Stomach smooth muscle (tissue), 2 donors: ENCODE results near the gene RPS6KA6.

Experiments used
- H3K27ac ChIP-seq: one replicate; pipeline ENCODE4 v1.7.0; 2013; ENCODE audit warnings: mild to moderate bottlenecking, low read length, inconsistent platforms
- H3K27me3 ChIP-seq, 2 donors: one replicate each; pipeline ENCODE4 v1.7.0; 2013; ENCODE audit warnings: low read length in 2 of 2; ENCODE audit not compliant: insufficient read depth in 2 of 2, control insufficient read depth in 1 of 2
- H3K36me3 ChIP-seq, 2 donors: one replicate each; pipeline ENCODE4 v1.7.0; 2013; ENCODE audit warnings: low read length in 2 of 2; ENCODE audit not compliant: control insufficient read depth in 2 of 2, insufficient read depth in 2 of 2
- H3K4me1 ChIP-seq: one replicate; pipeline ENCODE4 v1.7.0; 2013; ENCODE audit warnings: low read length; ENCODE audit not compliant: control insufficient read depth, insufficient read depth
- H3K4me3 ChIP-seq, 2 donors: one replicate each; pipeline ENCODE4 v1.7.0; 2013; ENCODE audit warnings: low read length in 2 of 2
- H3K9ac ChIP-seq, 2 donors: one replicate each; pipeline ENCODE4 v1.7.0; 2013; ENCODE audit warnings: low read length in 2 of 2, mild to moderate bottlenecking in 1 of 2
- H3K9me3 ChIP-seq, 2 donors: one replicate each; pipeline ENCODE4 v1.7.0; 2013; ENCODE audit warnings: low read length in 2 of 2; ENCODE audit not compliant: control insufficient read depth in 2 of 2
- donor health status: healthy.
- donor health status: Pancreatic carcinoma.

RPS6KA6 gene

DNA sequence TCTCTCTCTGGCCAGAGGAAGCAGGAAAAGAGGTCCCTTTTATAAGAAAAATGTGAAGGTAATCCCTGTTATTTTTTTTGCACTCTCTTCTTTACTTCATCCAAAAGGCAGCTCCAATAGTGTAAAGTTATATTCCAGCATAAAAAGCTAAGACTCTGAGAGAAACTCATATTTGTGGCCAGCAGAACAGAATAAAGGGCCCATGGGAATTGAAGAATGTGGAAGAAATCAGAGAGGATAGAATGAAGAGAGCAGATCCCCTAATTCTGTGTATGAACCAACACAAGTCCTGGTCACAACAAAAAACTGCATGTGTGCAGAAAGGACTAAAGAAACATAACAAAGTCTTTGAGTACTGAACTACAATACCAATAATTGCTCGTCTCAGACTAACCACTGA lies 22.3 kb downstream of the RPS6KA6 start:
- Histone ChIP-seq H3K27ac (no peak overlapping the region), H3K4me3 (no peak overlapping the region), H3K4me1 (no peaks in the 10 kb centered on the region), H3K9me3 (no peaks in the 10 kb centered on the region), H3K9ac (no peak overlapping the region), H3K36me3 (no peaks in the 10 kb centered on the region), H3K27me3 (no peaks in the 10 kb centered on the region)

DNA sequence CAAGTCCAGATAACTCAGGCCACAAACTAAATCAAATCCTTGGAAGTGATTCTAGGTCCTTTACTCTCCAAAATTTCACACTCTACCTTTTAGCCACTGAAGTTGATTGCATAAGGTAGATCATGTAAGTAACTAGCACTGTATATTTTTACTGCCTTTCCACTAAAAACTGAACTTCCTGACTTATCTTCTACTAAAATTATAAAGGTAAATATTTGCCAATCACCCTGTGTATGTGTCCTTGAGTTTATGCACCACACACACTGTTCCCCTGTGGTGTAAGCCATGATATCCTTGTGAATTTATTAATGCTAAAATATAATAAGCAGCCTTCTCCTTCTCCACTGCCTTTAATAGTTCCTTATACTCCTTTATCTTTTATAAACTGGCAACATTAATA lies 25.6 kb downstream of the RPS6KA6 start:
- Histone ChIP-seq H3K27ac (no peak overlapping the region), H3K27me3 (no peaks in the 10 kb centered on the region), H3K9ac (no peak overlapping the region), H3K9me3 (no peaks in the 10 kb centered on the region), H3K4me3 (no peak overlapping the region), H3K36me3 (no peaks in the 10 kb centered on the region), H3K4me1 (no peaks in the 10 kb centered on the region)

DNA sequence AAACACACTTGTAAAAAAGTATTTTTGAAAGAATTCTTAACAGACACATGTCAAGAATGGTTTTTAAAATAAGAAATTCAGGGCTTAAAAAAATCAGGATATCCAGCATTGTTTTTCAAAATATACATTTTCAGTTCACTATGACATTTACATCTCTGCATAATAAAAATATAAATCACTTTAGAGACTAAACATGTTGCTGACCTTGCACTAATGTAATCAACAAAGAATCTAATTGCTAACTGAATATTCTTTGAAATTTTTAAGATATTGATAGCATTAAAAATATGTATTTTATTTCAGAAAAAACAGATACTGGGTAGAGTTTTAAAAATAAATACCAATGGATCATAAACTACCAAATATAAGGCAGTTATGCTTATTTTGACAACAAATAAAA lies 26.4 kb downstream of the RPS6KA6 start:
- no peak overlapping the region for H3K4me3 ChIP-seq
- H3K27ac ChIP-seq = no peak overlapping the region
- no peaks in the 10 kb centered on the region for H3K4me1 ChIP-seq
- H3K27me3 ChIP-seq = no peaks in the 10 kb centered on the region
- H3K9ac ChIP-seq = no peak overlapping the region
- no peaks in the 10 kb centered on the region for H3K9me3 ChIP-seq
- no peaks in the 10 kb centered on the region for H3K36me3 ChIP-seq

DNA sequence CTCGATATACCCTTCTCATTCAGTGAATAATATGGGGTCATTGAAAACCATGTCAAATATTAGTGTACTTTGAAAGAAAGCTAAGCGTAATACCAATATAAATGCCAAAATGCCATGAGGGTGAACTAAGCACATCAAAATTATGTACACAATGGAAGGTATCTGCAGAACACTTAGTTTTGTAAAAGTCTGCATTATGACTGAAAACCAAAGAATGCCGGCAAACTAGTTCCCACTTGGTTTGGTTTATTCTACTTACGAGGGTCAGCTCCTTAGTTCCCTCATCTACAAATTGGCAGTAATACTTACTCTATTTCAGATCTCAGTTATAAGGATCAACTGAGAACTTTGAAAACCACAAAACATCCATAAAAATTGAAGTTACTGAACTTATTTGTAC lies 27.3 kb downstream of the RPS6KA6 start:
- Histone ChIP-seq H3K4me3 (no peak overlapping the region), H3K27me3 (no peaks in the 10 kb centered on the region), H3K9me3 (no peaks in the 10 kb centered on the region), H3K36me3 (no peaks in the 10 kb centered on the region), H3K4me1 (no peaks in the 10 kb centered on the region), H3K9ac (no peak overlapping the region), H3K27ac (no peak overlapping the region)

DNA sequence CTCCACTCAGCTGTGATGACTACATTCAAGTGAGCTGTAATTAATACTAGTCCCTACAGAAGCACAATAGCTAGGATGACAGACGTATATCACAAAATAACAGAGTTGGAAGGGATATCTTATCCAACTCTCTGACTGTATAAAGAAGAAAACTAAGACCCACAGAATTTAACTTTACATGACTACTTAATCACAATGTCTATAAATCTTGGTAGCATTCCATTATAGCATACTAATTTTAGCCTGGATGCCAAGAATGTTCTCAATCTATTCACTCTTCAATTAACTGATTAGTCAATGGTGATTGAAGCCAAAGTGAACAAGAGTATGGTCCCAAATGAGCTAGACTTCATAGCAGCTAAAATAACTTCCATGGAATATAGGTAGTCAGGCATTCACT lies 31.2 kb downstream of the RPS6KA6 start:
- Histone ChIP-seq H3K4me3 (no peak overlapping the region), H3K9me3 (no peaks in the 10 kb centered on the region), H3K36me3 (no peaks in the 10 kb centered on the region)

DNA sequence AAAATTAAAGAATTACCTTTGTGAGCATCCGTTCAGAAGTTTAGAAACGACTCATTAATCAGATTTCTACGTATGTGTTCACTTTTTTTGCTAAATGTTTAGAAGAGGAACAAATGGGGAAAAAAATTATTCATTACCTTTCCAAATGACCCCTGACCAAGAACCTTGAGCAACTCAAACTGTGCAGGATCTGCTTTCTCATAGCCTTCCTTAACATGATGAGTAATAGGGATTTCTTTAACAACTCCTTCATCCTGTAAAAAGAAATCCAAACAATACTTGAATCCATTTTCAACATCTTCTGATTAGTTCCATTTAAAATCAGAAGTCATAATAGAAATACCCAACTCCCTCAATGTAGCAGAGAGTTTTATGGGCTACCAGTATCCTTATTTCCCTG lies 32.1 kb downstream of the RPS6KA6 start:
- Histone ChIP-seq H3K9me3 (no peaks in the 10 kb centered on the region), H3K4me3 (no peak overlapping the region), H3K27me3 (no peaks in the 10 kb centered on the region), H3K4me1 (no peaks in the 10 kb centered on the region), H3K9ac (no peak overlapping the region), H3K36me3 (no peaks in the 10 kb centered on the region), H3K27ac (no peak overlapping the region)

More for the DNA sequence above, 31.2 kb downstream of the RPS6KA6 start:
- no peak overlapping the region for H3K27ac ChIP-seq
- no peaks in the 10 kb centered on the region for H3K4me1 ChIP-seq
- H3K27me3 ChIP-seq = no peaks in the 10 kb centered on the region
- no peak overlapping the region for H3K9ac ChIP-seq

DNA sequence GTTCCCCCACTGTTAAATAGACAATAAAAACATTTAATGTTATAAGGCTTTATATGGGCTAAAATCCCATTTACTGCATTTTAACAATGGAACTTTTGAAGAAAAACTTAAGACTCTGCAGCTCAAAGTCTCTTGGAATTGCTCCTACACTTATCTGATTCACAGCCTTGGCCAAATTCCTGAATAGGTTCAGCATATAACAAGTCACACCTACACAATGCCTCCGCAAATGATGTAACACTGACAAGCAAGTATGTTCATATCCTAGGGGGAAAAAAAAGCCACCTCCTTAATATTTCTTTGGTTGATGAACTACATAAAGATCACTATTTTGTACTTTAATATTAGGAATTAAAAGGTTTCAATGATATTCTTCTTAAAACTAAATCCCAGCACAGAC lies 34.5 kb downstream of the RPS6KA6 start:
- Histone ChIP-seq H3K9me3 (no peaks in the 10 kb centered on the region), H3K27ac (no peak overlapping the region), H3K36me3 (no peaks in the 10 kb centered on the region), H3K27me3 (no peaks in the 10 kb centered on the region), H3K9ac (no peak overlapping the region), H3K4me3 (no peak overlapping the region), H3K4me1 (no peaks in the 10 kb centered on the region)

DNA sequence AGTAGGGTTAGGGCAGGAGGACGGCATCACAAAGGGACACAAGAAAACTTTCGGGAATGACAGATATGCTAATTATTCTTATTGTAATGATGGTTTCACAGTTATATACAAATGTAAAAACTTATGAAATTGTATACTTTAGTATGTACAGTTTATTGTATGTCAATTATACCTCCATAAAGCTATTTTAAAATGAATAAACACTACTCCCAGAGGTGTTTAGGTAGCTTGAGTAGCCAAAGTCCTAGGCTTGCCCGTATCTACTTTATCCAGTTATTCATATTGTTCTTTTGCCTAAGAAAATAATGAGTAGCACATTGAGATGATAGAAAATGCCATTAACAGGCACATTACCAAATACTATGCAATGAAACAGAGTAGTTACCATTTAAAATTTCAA lies 43.0 kb downstream of the RPS6KA6 start:
- Histone ChIP-seq H3K4me3 (no peak overlapping the region), H3K27me3 (no peaks in the 10 kb centered on the region), H3K4me1 (no peaks in the 10 kb centered on the region), H3K9ac (no peak overlapping the region), H3K9me3 (no peaks in the 10 kb centered on the region), H3K27ac (no peak overlapping the region), H3K36me3 (no peaks in the 10 kb centered on the region)

DNA sequence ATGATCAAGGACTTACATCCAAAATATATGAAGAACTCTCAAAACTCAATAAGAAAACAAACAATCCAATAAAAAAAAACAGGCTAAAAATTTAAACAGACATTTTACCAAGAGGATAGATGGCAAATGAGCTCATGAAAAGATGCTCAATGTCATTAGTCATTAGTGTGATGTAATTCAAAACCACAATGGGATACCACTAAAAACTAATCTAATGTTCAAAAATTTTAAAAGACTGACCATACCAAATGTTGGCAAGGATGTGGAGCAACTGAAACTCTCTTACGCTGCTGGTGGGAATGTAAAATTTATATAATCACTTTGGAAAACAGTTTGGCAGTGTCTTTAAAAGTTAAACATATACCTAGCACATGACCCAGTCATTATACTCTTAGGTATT lies 43.7 kb downstream of the RPS6KA6 start:
- no peak overlapping the region for H3K4me3 ChIP-seq
- no peaks in the 10 kb centered on the region for H3K4me1 ChIP-seq
- no peaks in the 10 kb centered on the region for H3K36me3 ChIP-seq
- no peak overlapping the region for H3K27ac ChIP-seq
- H3K27me3 ChIP-seq = no peaks in the 10 kb centered on the region
- H3K9ac ChIP-seq = no peak overlapping the region
- no peaks in the 10 kb centered on the region for H3K9me3 ChIP-seq

DNA sequence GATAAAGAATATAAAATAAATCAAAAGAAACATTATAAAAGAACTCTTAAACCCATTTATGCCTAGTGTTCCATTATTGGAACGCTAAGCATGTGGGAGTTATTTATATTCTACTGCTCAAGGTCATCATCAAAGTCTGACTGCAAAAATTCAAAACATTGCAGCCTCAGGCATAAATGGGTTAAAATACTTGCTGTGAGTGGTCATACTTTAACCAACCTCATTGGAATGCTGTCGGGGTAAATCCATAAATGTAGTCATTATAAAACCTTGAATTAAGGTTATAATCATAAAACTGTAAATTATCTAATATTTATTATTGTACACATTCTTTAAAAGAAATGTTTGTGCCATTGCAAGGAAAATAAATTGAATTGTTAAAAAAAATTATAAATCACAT lies 55.0 kb downstream of the RPS6KA6 start:
- Histone ChIP-seq H3K9ac (no peak overlapping the region), H3K27me3 (no peaks in the 10 kb centered on the region), H3K4me3 (no peak overlapping the region), H3K27ac (no peak overlapping the region), H3K9me3 (no peaks in the 10 kb centered on the region), H3K4me1 (no peaks in the 10 kb centered on the region), H3K36me3 (no peaks in the 10 kb centered on the region)

DNA sequence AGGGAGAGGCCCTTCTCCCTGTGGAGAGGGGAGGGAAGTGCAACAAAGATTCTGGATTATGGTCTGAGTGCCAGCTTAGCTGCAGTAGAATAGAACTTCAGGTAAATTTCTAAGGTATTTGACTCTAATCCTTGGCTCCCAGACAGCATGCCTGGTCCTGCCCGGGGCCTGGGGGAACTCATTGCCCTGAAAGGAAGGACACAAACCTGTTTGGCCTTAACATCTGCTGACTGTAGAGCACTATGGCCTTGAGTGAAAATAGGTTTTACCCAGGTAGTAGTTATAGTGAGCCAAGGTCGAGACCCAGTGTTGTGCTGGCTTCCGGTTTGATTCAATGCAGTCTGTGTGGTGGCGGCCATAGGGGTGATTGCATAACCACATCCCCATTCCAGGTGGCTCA lies 64.4 kb downstream of the RPS6KA6 start:
- Histone ChIP-seq H3K36me3 (no peaks in the 10 kb centered on the region), H3K9me3 (no peaks in the 10 kb centered on the region), H3K9ac (no peak overlapping the region), H3K4me3 (no peak overlapping the region), H3K27ac (no peak overlapping the region), H3K4me1 (no peaks in the 10 kb centered on the region), H3K27me3 (peaks cover 0 to 3% of the 10 kb centered on the region in 2 donors)

DNA sequence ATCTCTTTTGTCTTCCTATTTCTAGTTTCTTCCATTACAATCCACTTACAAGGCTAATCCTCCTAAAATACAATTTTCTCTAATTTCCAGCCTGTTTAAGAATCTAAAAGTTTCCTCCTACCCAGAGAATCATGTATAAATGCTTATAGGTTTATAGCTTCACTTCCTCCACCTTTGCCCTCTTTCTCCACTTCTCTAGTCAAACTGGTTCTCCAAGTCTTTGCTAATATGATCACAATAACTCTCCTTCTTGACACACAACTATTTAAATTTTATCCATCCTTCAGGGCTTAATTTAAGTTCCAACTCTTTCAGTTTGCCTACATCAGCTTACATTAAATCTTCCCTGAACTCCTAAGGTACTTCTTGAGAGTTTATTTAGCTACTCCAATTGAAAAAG lies 69.2 kb downstream of the RPS6KA6 start:
- Histone ChIP-seq H3K9me3 (no peaks in the 10 kb centered on the region), H3K9ac (no peak overlapping the region), H3K27ac (no peak overlapping the region), H3K27me3 (peaks cover 0 to 3% of the 10 kb centered on the region in 2 donors), H3K4me1 (no peaks in the 10 kb centered on the region), H3K4me3 (no peak overlapping the region), H3K36me3 (no peaks in the 10 kb centered on the region)
